ENCODE measurements around the gene NXN. TPM values are rescaled to one million over a fixed set of nuclear protein-coding genes. Genes with fewer than 3 reads are reported as not detected.
A peak's percentile ranks its signal among the peaks of the same experiment; 100 is the strongest.
"Not testable (repeated sequence)": the region's sequence is repeated elsewhere in the genome, so short reads cannot be mapped to it uniquely, and the experiment has no call there.

Gene NXN
- total RNA-seq, 1 experiment from 2014 or later, result 71.6 TPM

DNA sequence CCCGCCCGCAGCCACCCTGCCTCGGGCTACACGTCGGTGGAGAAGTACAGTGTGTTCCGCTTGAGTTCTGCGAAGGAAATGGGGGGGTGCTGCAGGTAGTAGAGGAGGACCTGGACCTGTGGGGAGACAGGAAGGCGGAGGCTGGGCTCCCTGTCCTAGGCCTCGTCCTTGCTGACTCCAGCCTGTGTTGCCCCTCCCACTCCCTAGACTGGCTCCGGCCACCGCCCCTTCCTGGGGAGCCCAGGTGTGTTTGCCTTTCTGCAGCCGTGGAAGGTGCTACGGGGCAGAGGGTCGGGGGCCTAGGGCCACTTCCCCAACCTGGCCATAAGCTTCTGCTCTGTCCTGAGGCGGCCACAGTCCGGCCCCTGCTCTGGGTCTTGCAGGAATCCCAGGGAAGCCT is 26.5 kb upstream of the NXN start:
- DNase-seq (ENCODE audit: low spot score), result no peak

DNA sequence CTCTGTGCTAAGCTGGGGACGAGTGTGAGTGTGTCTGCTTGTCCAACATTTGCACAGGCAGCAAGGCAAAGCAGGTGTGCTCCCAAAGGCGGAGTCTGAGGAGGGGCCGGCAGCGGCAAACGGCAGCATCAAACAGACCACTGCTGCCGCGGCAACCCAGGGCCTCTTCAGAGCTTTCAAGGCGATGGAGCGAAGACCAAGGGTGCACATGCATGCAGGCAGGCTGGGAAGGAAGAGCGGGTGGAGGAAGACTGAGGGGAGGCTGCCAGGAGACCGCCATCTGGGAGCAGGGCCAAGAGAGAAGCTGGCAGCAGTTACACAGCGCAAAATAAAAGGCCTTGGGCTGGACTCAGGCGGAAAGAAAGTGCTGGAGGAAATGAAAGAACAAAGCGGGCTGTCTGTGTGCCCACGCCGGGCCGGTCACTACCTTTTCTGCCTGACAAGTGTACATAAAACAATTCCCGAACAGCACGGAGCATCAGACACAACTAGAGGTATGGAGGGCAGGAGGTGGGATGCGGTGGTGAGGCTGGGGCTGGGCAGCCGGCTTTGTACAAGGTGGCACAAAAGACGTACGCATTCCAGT is 25.9 kb upstream of the NXN start:
- no peak for DNase-seq (ENCODE audit: low spot score)

- DNase-seq (ENCODE audit: low spot score), result no peak
Observed at GRCh38 chr17:1004769-1005295, 25.3 kb upstream of the NXN start.

DNA sequence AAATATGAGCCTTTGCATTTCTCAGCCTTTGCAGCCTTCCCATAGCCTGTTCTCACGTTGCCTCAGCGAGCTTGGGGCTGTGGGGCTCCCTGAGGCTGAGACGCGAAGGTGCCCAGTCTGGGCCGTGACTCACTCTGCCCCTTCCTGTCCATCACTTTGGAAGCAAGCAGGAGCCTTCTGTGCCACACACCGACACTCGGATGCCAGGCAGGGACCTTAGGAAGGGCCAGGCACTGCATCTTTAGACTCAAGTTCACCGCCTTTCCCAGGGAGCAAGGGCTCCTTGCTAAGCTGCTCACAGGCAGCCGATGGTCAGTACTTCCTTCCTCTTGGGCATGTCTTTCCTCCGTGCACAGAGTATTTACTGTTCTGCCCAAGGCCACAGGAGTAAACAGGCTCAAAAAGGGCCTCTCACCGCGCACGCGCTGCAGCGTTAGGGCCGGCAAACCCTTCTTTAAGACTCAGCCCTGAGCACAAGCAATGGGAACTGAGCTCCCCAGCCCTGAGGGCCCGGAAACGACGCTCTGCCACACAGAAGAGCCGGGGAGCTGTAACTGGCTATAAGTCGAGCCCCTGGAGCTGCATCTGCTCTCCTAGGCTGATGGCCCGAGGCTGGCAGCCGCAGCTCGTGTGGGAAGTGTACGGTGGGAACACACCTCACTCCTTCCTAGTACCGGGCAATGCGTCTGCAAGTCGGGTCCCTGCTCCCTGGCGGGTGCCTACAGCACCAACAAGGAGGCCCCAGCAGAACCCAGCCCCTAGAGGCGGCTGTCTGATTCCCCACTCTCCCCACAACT is 24.6 kb upstream of the NXN start:
- no peak for DNase-seq (ENCODE audit: low spot score)

DNA sequence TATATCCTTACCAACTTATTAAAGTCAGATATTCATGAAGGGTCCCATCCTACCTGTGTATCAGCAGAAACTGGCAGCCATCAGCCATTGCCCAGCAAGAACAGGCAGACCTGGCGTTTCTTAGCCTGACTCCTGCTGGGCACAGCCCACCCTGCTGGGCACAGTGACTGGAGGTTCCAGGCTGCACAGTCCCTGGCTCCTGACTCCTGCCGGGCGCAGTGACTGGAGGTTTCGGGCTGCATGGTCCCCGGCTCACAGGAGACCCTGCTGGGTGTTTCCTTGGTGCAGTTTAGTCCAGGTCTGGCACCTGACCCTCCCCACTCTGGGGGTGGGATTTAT is 24.0 kb upstream of the NXN start:
- no peak for DNase-seq (ENCODE audit: low spot score)

DNA sequence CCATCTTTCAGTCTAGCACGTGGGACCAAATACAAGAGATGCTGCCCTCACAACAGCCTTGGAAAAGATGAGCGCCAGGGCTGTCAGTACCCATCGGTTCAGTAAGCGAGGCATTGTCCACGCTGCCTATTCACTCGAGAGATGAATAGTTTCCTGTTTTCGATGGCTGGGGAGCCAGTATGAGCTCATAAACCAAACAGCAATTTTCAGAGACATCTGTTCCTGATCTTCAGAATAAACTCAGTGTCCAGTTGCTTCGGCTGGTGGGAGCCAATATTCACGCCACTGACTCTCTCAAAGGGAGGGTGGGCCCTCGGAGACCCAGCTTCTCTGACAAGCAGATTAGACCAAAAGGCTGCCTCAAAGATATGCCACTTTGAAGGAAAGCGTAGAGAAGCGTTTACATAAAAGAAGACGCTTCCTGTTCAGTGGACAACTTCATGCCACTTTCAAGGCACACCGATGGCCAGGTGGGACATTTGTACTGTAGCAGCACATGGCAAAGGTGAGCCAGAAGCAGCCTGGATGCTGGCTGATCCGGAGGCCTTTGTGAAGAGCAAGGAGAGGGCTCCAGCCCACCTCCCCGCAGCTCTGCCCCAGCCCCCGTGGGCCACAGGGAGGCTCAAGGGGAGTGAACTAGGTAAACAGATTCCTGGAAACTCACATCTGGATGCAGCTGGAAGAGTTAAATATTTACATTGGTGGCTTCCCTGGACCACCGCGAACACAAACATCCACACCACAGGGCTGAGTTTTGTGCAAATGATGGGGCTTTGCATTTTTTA is 23.4 kb upstream of the NXN start:
- no peak for DNase-seq (ENCODE audit: low spot score)

DNA sequence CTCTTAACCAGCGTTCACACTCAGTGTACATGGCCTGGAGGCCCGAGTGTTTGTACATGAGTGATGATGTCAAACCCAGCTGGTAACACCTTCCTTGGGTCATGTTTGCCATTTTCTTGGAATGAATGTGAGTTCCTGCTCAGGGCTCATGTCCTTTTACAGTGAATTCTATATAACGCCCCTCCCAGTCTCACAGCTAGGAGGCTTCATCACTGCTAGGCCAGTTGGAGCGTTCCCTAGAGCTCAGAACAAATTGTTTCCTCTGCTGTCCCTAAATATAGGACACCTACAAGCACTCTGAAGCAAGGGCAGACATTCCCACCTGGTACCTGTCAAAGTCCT is 22.8 kb upstream of the NXN start:
- no peak for DNase-seq (ENCODE audit: low spot score)

DNA sequence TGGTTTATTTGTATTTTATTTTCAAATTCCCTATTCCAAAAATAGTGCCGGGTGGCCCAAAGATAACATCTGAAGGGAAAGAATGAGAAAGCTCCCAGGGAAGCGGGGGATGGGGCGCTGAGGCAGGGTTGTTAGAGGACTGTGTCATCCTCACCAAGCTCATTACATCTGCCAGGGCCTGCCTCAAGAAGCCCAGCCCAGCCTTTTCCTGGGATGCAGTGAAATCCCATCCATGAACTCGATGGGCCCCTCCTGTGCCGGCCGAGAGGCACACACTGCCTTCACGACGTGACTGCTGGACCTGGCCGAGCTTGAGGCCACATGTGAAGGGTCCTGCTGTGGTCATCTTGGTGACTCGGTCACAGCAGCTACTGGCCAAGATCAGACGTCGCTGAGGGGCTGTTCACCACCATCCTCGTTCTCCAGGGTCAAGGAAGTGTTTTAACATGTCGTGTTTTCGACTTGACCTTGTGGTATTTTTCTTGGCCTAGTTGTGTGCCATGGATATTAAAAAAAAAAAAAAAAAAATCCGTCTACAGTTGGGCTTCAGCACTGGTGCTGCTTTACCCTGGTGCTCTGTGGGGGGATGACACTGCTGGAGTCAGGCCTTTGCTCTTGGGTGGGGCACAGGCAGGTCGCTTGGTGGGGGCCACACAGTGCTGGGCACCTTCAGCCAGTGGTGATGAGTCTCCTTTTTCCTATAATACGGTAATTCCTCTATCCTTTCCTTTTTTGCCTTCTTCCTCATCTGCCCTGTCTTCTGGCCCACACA is 22.2 kb upstream of the NXN start:
- DNase-seq (ENCODE audit: low spot score), result no peak

DNA sequence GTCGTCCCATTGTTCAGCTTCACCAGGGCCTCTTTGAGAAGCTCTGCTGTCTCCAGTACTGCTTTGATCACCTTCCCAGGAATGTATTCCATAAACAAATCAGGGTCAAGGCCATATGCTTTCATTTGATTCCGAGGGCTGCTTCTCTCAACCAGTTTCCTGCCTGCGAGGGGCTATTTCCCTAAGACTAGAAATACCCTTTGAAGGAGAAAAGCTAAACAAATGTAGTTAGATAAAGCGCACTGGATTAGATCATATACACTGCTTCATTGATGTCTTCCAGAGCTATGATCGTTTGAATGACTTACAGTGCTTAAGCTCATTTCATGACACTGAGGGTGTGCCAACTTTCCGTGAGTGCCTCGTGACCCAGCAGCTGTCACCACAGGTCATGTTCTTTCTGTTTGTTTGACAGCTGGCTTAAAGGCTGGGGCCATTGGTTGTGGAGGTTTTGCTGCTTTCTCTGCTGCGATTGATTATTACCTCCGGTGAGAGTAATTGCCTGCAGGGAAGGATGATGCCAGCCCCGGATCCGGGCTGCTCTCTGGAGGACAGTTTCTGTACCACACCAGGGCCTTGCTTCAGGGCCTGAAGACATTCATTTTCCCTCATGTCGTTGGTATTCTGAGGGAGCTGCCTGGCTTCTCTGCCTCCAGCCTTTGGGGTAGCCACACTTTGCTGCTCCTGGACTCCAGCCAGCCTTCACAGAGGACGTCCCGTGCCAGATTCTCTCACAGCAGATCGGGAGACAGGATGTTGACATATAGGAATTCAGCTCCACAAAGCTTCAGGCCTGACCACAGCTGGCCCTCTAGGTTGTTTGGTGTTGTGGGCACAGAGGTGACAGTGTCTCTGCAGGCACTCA is 21.3 kb upstream of the NXN start:
- DNase-seq (ENCODE audit: low spot score), result no peak

DNA sequence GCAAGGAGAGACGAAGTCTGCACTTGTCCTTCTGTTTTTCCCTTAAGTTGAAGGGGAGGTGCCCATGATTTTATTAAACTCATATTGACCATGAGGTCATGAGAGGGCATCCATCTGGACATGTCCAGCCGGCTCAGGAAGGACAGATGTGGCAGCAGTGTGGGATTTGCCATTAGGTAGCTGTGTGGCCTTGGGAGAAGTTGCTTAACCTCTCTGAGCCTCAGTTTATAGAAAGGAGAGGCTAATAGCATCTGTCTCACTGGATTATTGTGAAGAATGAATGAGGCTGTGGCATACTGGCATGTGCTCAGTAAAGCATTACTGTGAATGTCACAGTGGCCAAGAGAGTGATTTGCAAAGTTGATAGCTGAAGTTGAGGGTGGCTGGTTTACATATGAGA is 18.5 kb upstream of the NXN start:
- no peak for DNase-seq (ENCODE audit: low spot score)

DNA sequence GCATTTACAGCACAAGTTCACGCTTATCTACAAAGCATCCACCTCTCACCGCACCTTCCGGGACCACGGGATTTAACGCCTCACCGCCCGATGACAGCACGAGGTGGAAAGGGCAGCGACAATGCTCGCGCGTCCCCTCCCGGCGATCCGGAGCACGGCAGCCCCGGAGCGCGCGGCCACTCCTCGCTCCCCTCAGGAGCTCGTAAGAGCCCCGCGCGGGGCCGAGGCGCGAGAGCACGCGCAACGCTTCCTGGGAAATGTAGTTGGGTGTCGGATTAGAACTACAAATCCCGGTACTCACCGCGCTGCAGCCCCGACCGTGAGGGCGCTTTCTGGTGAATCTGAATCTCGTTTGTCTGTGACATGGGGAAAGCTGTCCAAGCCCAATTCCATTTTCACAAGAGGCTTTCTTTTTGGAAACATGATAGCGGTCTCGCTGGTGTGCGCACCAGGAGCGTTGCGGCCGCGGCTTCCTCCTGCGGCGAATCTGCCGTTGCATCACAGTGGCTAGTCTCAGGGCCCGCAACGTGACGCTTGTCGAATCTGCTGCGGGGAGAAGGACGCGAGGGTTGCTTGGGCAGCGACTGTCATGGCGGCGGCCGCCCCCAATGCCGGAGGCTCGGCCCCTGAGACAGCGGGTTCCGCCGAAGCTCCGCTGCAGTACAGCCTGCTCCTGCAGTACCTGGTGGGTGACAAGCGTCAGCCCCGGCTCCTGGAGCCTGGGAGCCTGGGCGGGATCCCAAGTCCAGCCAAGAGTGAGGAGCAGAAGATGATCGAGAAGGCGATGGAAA is 17.2 kb upstream of the NXN start, which contains the start of gene TIMM22:
TSS of gene TIMM22 (plus strand) at position 576 of the 791 bp plus-strand sequence. CDS start at position 590, 14 bp downstream.
- peak; percentile 93 for DNase-seq (ENCODE audit: low spot score)

DNA sequence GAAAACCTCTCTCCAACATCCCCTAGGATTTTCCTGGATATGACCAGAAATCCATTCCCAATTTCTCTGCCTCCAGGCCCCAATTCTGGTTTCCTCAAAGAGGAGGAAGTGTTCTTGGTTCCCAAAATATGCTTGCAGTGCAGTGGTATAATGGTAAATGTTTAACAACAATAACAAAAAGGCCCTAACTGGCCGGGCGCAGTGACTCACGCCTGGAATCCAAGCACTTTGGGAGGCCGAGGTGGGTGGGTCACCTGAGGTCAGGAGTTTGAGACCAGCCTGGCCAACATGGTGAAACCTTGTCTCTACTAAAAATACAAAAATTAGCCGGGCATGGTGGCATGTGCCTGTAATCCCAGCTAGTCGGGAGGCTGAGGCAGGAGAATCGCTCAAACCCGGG is 15.7 kb upstream of the NXN start:
- DNase-seq (ENCODE audit: low spot score), result not testable (repeated sequence)

DNA sequence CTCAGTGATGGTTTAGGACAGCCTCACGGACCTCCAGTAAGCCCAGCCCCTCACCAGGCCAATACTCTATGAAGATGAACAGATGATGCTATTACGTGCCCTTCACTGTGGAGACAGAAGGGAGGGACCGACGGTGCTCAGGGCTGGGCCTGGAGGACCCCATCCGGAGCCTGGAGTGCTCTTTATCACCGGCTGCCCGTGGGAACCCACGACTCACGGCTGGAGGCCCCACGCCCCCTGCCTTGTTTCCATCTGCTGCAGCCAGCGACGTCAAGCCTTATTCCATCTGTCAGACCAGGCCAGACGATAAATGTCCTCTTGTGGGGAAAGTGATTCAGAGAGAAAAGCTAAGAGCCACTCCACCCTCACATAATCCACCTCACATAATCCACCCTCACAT is 13.4 kb upstream of the NXN start:
- no peak for DNase-seq (ENCODE audit: low spot score)

GRCh38 chr17:988561-988960 is 9.0 kb upstream of the NXN start:
- no peak for DNase-seq (ENCODE audit: low spot score)

GRCh38 chr17:987931-988330 is 8.4 kb upstream of the NXN start:
- DNase-seq (ENCODE audit: low spot score), result no peak

DNA sequence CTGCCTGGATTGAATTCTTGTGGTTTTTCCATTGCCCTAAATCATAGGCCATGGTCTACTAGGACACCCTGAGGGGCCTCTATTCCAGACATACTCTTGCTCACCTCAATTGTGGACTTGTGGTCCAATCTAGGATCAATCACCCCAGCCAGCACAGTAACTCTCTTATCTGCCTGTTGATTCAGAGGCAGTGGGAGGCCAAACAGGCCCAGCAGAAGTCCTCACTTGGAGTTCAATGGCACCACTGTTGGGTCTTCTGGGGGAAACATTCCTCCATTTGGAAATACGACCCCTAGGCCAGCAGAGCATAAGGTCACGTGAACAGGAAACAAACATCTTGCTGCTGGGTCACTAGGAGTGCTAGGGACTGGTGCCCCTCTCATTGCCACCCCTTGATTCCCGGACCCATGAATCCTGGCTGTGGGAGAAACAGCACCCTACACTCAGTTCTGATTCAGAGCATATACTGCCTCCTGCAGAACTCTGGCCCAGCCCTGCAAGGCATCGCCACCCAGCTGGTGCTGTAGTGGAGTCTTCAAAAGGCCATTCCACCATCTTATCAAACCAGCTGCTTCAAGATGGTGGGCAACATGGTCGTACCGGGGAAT is 6.8 kb upstream of the NXN start:
- no peak for DNase-seq (ENCODE audit: low spot score)

DNA sequence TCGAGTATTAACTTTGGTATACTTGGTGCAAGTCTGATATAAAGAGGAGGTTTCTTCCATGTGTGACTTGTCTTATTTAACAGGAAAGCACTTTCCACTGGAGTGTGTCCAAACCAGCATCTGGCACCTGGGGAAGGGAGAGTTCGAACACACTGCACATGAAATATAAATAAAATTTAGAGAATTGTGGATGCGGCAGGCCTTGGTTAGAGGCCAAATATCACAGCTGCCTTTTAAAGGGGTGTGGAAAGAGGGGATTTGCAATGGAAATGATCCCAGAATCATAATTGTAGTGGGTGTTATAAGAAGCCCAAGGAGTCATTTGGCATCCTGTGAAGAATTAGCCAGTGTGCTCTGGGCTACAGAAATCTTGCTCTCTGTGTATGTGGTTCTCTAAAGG is 4.3 kb upstream of the NXN start:
- DNase-seq (ENCODE audit: low spot score), result no peak

GRCh38 chr17:981292-981658 is 1.7 kb upstream of the NXN start:
- no peak for DNase-seq (ENCODE audit: low spot score)

GRCh38 chr17:980406-981291 is 1.1 kb upstream of the NXN start:
- peak; percentile 86 for DNase-seq (ENCODE audit: low spot score)
